Glomerular endothelial cell (primary cell): Measurements from ENCODE around the gene ABAT. TPM values are rescaled to one million over a fixed set of nuclear protein-coding genes. Genes with fewer than 3 reads are reported as not detected.
"Not testable (repeated sequence)": the region's sequence is repeated elsewhere in the genome, so short reads cannot be mapped to it uniquely, and the experiment has no call there.

Source experiments
- DNase-seq: peaks from one replicate; pipeline ENCODE4 v3.0.0-alpha.2; 2011; ENCODE audit warnings: low read depth, low spot score; ENCODE audit errors: extremely low read depth
- total RNA-seq: library from RNA; depleted of rRNA; stranded (reverse); fragments of >200 nt; gene quantifications from 2 replicates; pipeline ENCODE4 v1.2.3, GENCODE V29; 2015

ABAT gene
- total RNA-seq, 1 donor from 2014 or later, result 4.4 TPM

- no peak for DNase-seq
Observed at GRCh38 chr16:8739151-8739550, 64.7 kb downstream of the ABAT start.

GRCh38 chr16:8739989-8740704 lies 65.7 kb downstream of the ABAT start:
- no peak for DNase-seq

- DNase-seq, result no peak
Observed at GRCh38 chr16:8740775-8741355, 66.4 kb downstream of the ABAT start.

GRCh38 chr16:8741636-8742035 lies 67.2 kb downstream of the ABAT start:
- DNase-seq, result no peak

- DNase-seq, result no peak
Observed at GRCh38 chr16:8742068-8742467, 67.7 kb downstream of the ABAT start.

GRCh38 chr16:8748944-8749343 lies 74.5 kb downstream of the ABAT start:
- not testable (repeated sequence) for DNase-seq

- no peak for DNase-seq
Observed at GRCh38 chr16:8751481-8752311, 77.3 kb downstream of the ABAT start.

- DNase-seq, result no peak
Observed at GRCh38 chr16:8752706-8753105, 78.3 kb downstream of the ABAT start.

- DNase-seq, result no peak
Observed at GRCh38 chr16:8753416-8754054, 79.1 kb downstream of the ABAT start.

GRCh38 chr16:8756755-8757154 lies 82.3 kb downstream of the ABAT start:
- no peak for DNase-seq

- no peak for DNase-seq
Observed at GRCh38 chr16:8758022-8758421, 83.6 kb downstream of the ABAT start.

GRCh38 chr16:8760021-8760420 lies 85.6 kb downstream of the ABAT start:
- no peak for DNase-seq

GRCh38 chr16:8761078-8761477 lies 86.7 kb downstream of the ABAT start:
- no peak for DNase-seq

- DNase-seq, result no peak
Observed at GRCh38 chr16:8762254-8762653, 87.8 kb downstream of the ABAT start.

GRCh38 chr16:8763083-8763482 lies 88.7 kb downstream of the ABAT start:
- no peak for DNase-seq

- DNase-seq, result no peak
Observed at GRCh38 chr16:8763899-8764298, 89.5 kb downstream of the ABAT start.

- no peak for DNase-seq
Observed at GRCh38 chr16:8764525-8765250, 90.3 kb downstream of the ABAT start.

- DNase-seq, result no peak
Observed at GRCh38 chr16:8767176-8767575, 92.8 kb downstream of the ABAT start.

- DNase-seq, result no peak
Observed at GRCh38 chr16:8768283-8768682, 93.9 kb downstream of the ABAT start.

- DNase-seq, result no peak
Observed at GRCh38 chr16:8768692-8769091, 94.3 kb downstream of the ABAT start.

GRCh38 chr16:8773537-8773936 lies 99.1 kb downstream of the ABAT start:
- no peak for DNase-seq
